K562 (cell line): ENCODE measurements around the gene FCRLA. TPM values are rescaled to one million over a fixed set of nuclear protein-coding genes. Genes with fewer than 3 reads are reported as not detected.
A peak's percentile ranks its signal among the peaks of the same experiment; 100 is the strongest.

Experiments used
- BHLHE40 ChIP-seq: IDR thresholded peaks from 2 replicates; pipeline ENCODE4 v1.6.1; 2011; ENCODE audit warnings: low read length, improper control_type of control experiment
- BRD9 ChIP-seq: fragments of 450-650 bp; IDR thresholded peaks from 2 replicates; pipeline ENCODE4 v1.6.1; 2018; ENCODE audit warnings: low read depth; ENCODE audit not compliant: partially characterized antibody
- DMBX1 ChIP-seq: fragments of 250-450 bp; sonication (Bioruptor Pico); IDR thresholded peaks from 2 replicates; pipeline ENCODE4 v1.8.0; 2022; ENCODE audit warnings: inconsistent platforms, mild to moderate bottlenecking, moderate library complexity, borderline replicate concordance
- FOXM1 ChIP-seq, 2 experiments: fragments of 450-650 bp in 1 of 2; sonication (generic) in 1 of 2; formaldehyde crosslinking in 1 of 2; IDR thresholded peaks; 2 replicates each; pipeline versions ENCODE4 v1.6.1 to v1.9.0; 2017 to 2022; ENCODE audit warnings: low read depth in 2 of 2, mild to moderate bottlenecking in 2 of 2, missing genetic modification reagents in 1 of 2, moderate library complexity in 1 of 2
- GTF2A2 ChIP-seq: IDR thresholded peaks from 2 replicates; pipeline ENCODE4 v1.6.1; 2016; ENCODE audit warnings: mild to moderate bottlenecking, missing genetic modification characterization, missing compliant biosample characterization
- GTF2E2 ChIP-seq: fragments of 200-800 bp; sonication (Bioruptor generic); IDR thresholded peaks from 2 replicates; pipeline ENCODE4 v1.6.1; 2016; ENCODE audit warnings: missing genetic modification characterization, missing compliant biosample characterization
- HNRNPK ChIP-seq: fragments of 200-400 bp; formaldehyde crosslinking; IDR thresholded peaks from one replicate; pipeline ENCODE4 v1.6.1; 2018; ENCODE audit warnings: mild to moderate bottlenecking, low read depth, low read length; ENCODE audit not compliant: poor library complexity, severe bottlenecking
- KLF1 ChIP-seq: fragments of 450-650 bp; IDR thresholded peaks from 2 replicates; pipeline ENCODE4 v1.6.1; 2016; ENCODE audit warnings: missing genetic modification characterization, missing compliant biosample characterization
- SPI1 ChIP-seq: IDR thresholded peaks from 2 replicates; pipeline ENCODE4 v1.6.1; 2011; ENCODE audit warnings: low read depth, low read length, control low read depth, borderline replicate concordance
- TFAM ChIP-seq: fragments of 250-450 bp; sonication (Bioruptor Pico); conservative IDR thresholded peaks from 2 replicates; pipeline ENCODE4 v1.5.0; 2021; ENCODE audit warnings: mild to moderate bottlenecking, moderate library complexity
- ZKSCAN3 ChIP-seq: fragments of 250-450 bp; sonication (Bioruptor Pico); IDR thresholded peaks from 2 replicates; pipeline ENCODE4 v1.4.0; 2020
- polyA plus RNA-seq, 8 experiments: library from polyadenylated mRNA; depleted of rRNA in 4 of 8; stranded (reverse) in 5 of 8; unstranded in 3 of 8; fragments of >200 nt; fragmentation: Nextera tagmentation in 2 of 8; fragmentation: Illumina TruSeq in 1 of 8; extraction: Ambion mirVana in 2 of 8; extraction: Trizol in 1 of 8; gene quantifications; 2 replicates each; pipeline versions ENCODE4 v1.2.1 to v1.2.3, GENCODE V29; 2011 to 2014; ENCODE audit warnings: inconsistent platforms in 1 of 8, missing spikeins in 1 of 8
- total RNA-seq, 7 experiments: library from RNA; depleted of rRNA in 6 of 7; stranded (reverse); fragments of >200 nt in 6 of 7; fragmentation: Illumina TruSeq in 2 of 7; extraction: Trizol in 2 of 7; gene quantifications; 2 replicates each; pipeline versions ENCODE4 v1.2.1 to v1.2.3, GENCODE V29; 2011 to 2021; ENCODE audit warnings: low replicate concordance in 1 of 7
- TF ChIP-seq, protein P1 (sequence below), 2 experiments: IDR thresholded peaks; 2 replicates each; pipeline ENCODE4 v1.6.1; 2012; ENCODE audit warnings: improper control_type of control experiment in 2 of 2, low read depth in 2 of 2, low read length in 2 of 2, borderline replicate concordance in 1 of 2
- TF ChIP-seq, protein P2 (sequence below): sonication (generic); formaldehyde crosslinking; IDR thresholded peaks from 2 replicates; pipeline ENCODE4 v1.8.0; 2022; ENCODE audit warnings: missing genetic modification reagents, mild to moderate bottlenecking, borderline replicate concordance
- TF ChIP-seq, protein P3 (sequence below): fragments of 150-350 bp; IDR thresholded peaks from 2 replicates; pipeline ENCODE4 v1.6.1; 2014; ENCODE audit warnings: low read depth, mild to moderate bottlenecking, low read length, borderline replicate concordance
- TF ChIP-seq, protein P4 (sequence below): fragments of 250-450 bp; sonication (Bioruptor Pico); IDR thresholded peaks from 2 replicates; pipeline ENCODE4 v1.5.1; 2021; ENCODE audit warnings: mild to moderate bottlenecking

The FCRLA gene
- total and polyA plus RNA-seq, 9 of the 15 experiments (the other 6 are each of a cell fraction or from before 2014, with no cell fraction given), result 0.09 to 0.84 (median 0.44) TPM

DNA sequence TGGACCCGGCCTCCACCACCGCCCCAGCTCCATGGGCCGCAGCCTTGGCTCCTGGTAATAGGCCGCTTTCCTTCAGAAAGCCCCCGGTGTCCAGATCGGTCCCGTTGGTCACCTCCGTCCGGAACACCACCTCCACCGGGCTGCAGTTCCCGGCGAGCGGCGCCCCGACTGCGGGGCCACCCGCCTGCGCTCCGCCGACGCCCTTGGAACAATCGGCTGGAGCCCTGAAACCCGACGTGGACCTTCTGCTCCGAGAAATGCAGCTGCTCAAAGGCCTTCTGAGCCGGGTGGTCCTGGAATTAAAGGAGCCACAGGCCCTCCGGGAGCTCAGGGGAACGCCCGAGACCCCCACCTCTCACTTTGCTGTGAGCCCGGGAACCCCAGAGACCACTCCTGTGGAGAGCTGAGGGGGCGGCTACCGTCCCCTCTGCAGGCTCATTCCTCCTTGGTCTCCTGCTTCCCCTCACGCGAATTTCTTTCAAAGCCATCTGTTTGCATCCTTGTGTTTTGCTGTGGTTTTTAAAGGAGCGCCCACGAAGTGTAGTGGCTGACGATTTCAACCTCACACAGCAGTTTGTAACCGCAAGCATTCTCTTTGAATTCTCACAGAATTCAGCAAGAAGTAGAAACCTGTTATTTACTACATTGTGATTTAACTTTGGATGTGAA lies 20.4 kb downstream of the FCRLA start (continued):
- TF ChIP-seq BRD9, result peak; percentile 37
- no peak for TF ChIP-seq SPI1
- TF ChIP-seq BHLHE40, result no peak
- TF ChIP-seq, protein P1, sequence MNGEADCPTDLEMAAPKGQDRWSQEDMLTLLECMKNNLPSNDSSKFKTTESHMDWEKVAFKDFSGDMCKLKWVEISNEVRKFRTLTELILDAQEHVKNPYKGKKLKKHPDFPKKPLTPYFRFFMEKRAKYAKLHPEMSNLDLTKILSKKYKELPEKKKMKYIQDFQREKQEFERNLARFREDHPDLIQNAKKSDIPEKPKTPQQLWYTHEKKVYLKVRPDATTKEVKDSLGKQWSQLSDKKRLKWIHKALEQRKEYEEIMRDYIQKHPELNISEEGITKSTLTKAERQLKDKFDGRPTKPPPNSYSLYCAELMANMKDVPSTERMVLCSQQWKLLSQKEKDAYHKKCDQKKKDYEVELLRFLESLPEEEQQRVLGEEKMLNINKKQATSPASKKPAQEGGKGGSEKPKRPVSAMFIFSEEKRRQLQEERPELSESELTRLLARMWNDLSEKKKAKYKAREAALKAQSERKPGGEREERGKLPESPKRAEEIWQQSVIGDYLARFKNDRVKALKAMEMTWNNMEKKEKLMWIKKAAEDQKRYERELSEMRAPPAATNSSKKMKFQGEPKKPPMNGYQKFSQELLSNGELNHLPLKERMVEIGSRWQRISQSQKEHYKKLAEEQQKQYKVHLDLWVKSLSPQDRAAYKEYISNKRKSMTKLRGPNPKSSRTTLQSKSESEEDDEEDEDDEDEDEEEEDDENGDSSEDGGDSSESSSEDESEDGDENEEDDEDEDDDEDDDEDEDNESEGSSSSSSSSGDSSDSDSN (IDR thresholded peaks at IDR 0.05; ENCODE audit: borderline replicate concordance in 1 of 2, low read depth in 2 of 2, low read length in 2 of 2), result peak in 1 of 2 experiments; percentile 54; a peak in 2 of 4 replicates
- TF ChIP-seq, protein P2, sequence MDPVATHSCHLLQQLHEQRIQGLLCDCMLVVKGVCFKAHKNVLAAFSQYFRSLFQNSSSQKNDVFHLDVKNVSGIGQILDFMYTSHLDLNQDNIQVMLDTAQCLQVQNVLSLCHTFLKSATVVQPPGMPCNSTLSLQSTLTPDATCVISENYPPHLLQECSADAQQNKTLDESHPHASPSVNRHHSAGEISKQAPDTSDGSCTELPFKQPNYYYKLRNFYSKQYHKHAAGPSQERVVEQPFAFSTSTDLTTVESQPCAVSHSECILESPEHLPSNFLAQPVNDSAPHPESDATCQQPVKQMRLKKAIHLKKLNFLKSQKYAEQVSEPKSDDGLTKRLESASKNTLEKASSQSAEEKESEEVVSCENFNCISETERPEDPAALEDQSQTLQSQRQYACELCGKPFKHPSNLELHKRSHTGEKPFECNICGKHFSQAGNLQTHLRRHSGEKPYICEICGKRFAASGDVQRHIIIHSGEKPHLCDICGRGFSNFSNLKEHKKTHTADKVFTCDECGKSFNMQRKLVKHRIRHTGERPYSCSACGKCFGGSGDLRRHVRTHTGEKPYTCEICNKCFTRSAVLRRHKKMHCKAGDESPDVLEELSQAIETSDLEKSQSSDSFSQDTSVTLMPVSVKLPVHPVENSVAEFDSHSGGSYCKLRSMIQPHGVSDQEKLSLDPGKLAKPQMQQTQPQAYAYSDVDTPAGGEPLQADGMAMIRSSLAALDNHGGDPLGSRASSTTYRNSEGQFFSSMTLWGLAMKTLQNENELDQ (CRISPR knock-in tag), result no peak
- TF ChIP-seq, protein P3, sequence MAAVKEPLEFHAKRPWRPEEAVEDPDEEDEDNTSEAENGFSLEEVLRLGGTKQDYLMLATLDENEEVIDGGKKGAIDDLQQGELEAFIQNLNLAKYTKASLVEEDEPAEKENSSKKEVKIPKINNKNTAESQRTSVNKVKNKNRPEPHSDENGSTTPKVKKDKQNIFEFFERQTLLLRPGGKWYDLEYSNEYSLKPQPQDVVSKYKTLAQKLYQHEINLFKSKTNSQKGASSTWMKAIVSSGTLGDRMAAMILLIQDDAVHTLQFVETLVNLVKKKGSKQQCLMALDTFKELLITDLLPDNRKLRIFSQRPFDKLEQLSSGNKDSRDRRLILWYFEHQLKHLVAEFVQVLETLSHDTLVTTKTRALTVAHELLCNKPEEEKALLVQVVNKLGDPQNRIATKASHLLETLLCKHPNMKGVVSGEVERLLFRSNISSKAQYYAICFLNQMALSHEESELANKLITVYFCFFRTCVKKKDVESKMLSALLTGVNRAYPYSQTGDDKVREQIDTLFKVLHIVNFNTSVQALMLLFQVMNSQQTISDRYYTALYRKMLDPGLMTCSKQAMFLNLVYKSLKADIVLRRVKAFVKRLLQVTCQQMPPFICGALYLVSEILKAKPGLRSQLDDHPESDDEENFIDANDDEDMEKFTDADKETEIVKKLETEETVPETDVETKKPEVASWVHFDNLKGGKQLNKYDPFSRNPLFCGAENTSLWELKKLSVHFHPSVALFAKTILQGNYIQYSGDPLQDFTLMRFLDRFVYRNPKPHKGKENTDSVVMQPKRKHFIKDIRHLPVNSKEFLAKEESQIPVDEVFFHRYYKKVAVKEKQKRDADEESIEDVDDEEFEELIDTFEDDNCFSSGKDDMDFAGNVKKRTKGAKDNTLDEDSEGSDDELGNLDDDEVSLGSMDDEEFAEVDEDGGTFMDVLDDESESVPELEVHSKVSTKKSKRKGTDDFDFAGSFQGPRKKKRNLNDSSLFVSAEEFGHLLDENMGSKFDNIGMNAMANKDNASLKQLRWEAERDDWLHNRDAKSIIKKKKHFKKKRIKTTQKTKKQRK, result no peak
- TF ChIP-seq TFAM (CRISPR knock-in tag), result no peak
- no peak for TF ChIP-seq ZKSCAN3
- peak; percentile 31; the same call in 1 of the 2 replicates for TF ChIP-seq KLF1 (tag)
- no peak for TF ChIP-seq GTF2A2 (tag)
- no peak for TF ChIP-seq DMBX1
- TF ChIP-seq, protein P4, sequence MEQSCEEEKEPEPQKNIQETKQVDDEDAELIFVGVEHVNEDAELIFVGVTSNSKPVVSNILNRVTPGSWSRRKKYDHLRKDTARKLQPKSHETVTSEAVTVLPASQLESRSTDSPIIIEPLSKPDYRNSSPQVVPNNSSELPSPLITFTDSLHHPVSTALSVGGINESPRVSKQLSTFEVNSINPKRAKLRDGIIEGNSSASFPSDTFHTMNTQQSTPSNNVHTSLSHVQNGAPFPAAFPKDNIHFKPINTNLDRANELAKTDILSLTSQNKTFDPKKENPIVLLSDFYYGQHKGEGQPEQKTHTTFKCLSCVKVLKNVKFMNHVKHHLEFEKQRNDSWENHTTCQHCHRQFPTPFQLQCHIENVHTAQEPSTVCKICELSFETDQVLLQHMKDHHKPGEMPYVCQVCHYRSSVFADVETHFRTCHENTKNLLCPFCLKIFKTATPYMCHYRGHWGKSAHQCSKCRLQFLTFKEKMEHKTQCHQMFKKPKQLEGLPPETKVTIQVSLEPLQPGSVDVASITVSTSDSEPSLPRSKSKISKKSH (CRISPR knock-in tag), result no peak
- peak; percentile 50; the same call in 1 of the 2 replicates for TF ChIP-seq GTF2E2 (tag)
- TF ChIP-seq HNRNPK, result no peak
- TF ChIP-seq FOXM1 (IDR thresholded peaks at IDR 0.05; ENCODE audit: low read depth), result no peak
- TF ChIP-seq FOXM1 (CRISPR knock-in tag; IDR thresholded peaks at IDR 0.05; ENCODE audit: low read depth), result no peak
